Stomach smooth muscle (tissue), 2 donors: ENCODE data around the gene LRRC1.

ENCODE experiments used
- H3K27ac ChIP-seq: one replicate; pipeline ENCODE4 v1.7.0; 2013; ENCODE audit warnings: mild to moderate bottlenecking, low read length, inconsistent platforms
- H3K27me3 ChIP-seq, 2 donors: one replicate each; pipeline ENCODE4 v1.7.0; 2013; ENCODE audit warnings: low read length in 2 of 2; ENCODE audit not compliant: insufficient read depth in 2 of 2, control insufficient read depth in 1 of 2
- H3K36me3 ChIP-seq, 2 donors: one replicate each; pipeline ENCODE4 v1.7.0; 2013; ENCODE audit warnings: low read length in 2 of 2; ENCODE audit not compliant: control insufficient read depth in 2 of 2, insufficient read depth in 2 of 2
- H3K4me1 ChIP-seq: one replicate; pipeline ENCODE4 v1.7.0; 2013; ENCODE audit warnings: low read length; ENCODE audit not compliant: control insufficient read depth, insufficient read depth
- H3K4me3 ChIP-seq, 2 donors: one replicate each; pipeline ENCODE4 v1.7.0; 2013; ENCODE audit warnings: low read length in 2 of 2
- H3K9ac ChIP-seq, 2 donors: one replicate each; pipeline ENCODE4 v1.7.0; 2013; ENCODE audit warnings: low read length in 2 of 2, mild to moderate bottlenecking in 1 of 2
- H3K9me3 ChIP-seq, 2 donors: one replicate each; pipeline ENCODE4 v1.7.0; 2013; ENCODE audit warnings: low read length in 2 of 2; ENCODE audit not compliant: control insufficient read depth in 2 of 2
- donor health status: healthy.
- donor health status: Pancreatic carcinoma.

The LRRC1 gene

GRCh38 chr6:53846250-53846649, 51.4 kb downstream of the LRRC1 start:
- no peak overlapping the region for H3K27ac ChIP-seq
- no peaks in the 10 kb centered on the region for H3K9me3 ChIP-seq
- H3K36me3 ChIP-seq: no peaks in the 10 kb centered on the region
- H3K4me1 ChIP-seq: no peaks in the 10 kb centered on the region
- no peak overlapping the region for H3K9ac ChIP-seq
- no peaks in the 10 kb centered on the region for H3K27me3 ChIP-seq
- H3K4me3 ChIP-seq: no peak overlapping the region

GRCh38 chr6:53847796-53848314, 53.0 kb downstream of the LRRC1 start:
- Histone ChIP-seq H3K36me3 (no peaks in the 10 kb centered on the region), H3K9me3 (no peaks in the 10 kb centered on the region), H3K4me1 (no peaks in the 10 kb centered on the region), H3K9ac (no peak overlapping the region), H3K27ac (no peak overlapping the region), H3K27me3 (no peaks in the 10 kb centered on the region), H3K4me3 (no peak overlapping the region)

DNA sequence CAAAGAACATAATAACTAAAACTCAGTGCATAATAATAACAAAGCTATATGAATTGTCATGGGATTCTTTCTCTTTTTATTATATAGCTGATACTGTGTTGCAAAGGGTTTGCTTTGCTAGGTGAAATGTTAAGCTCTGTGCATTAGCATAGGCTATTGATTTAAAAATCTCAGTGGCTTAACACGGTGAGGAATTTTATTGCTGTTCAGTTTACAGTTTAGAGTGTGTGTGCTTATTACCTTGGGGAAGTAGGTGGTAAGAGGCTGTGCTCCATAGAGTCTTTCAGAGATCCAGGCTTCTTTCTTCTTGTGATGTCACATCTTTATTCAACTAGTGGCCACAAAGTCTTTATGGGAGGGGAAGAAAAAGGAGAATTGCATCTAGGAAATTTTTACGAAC, 55.7 kb downstream of the LRRC1 start:
- H3K27me3 ChIP-seq: no peaks in the 10 kb centered on the region
- no peak overlapping the region for H3K4me3 ChIP-seq
- H3K9me3 ChIP-seq: no peaks in the 10 kb centered on the region
- H3K36me3 ChIP-seq: no peaks in the 10 kb centered on the region
- no peak overlapping the region for H3K9ac ChIP-seq
- no peaks in the 10 kb centered on the region for H3K4me1 ChIP-seq
- H3K27ac ChIP-seq: no peak overlapping the region

GRCh38 chr6:53851561-53851960, 56.8 kb downstream of the LRRC1 start:
- Histone ChIP-seq H3K9ac (no peak overlapping the region), H3K27ac (no peak overlapping the region), H3K27me3 (no peaks in the 10 kb centered on the region), H3K4me3 (no peak overlapping the region), H3K9me3 (no peaks in the 10 kb centered on the region), H3K4me1 (peaks cover 5% of the 10 kb centered on the region), H3K36me3 (no peaks in the 10 kb centered on the region)

GRCh38 chr6:53852805-53853204, 58.0 kb downstream of the LRRC1 start:
- Histone ChIP-seq H3K36me3 (no peaks in the 10 kb centered on the region), H3K27me3 (no peaks in the 10 kb centered on the region), H3K4me3 (no peak overlapping the region), H3K27ac (no peak overlapping the region), H3K9me3 (no peaks in the 10 kb centered on the region), H3K4me1 (peaks cover 7% of the 10 kb centered on the region), H3K9ac (no peak overlapping the region)

DNA sequence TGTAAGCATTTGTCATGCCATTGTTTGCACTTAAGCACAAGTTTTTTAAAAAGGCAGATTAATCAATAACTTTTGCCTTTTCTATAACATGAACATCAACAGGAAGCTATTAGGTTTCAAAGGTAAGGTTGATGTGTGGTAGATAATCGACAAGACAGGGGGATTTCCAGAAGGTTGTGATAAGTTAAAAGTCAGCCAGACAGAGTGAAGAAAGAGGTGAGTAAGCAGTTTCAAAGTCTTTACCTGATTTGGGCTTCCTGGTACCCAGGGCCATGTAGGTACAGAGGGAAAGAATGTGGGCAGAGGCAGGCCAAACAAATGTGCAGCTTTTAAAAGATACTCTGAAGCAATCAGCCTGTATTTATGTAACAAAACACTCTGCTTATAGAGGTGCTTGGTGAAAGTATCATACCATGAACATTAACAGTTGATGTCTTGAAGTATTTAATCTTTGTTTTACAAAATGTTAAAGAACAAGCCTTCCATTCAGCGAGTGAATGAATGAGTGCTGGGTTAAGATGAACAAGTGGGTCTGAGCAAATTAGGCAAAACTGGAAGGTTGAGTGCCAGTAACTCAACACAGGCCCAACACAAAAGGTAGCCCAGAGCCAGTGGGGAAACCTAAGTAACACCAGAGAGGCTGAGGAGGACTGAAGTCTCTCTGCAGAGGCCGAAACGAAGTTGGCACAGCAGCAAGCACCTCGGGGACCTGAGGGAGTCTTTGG, 60.2 kb downstream of the LRRC1 start:
- Histone ChIP-seq H3K4me3 (no peak overlapping the region), H3K36me3 (no peaks in the 10 kb centered on the region), H3K9me3 (no peaks in the 10 kb centered on the region), H3K4me1 (peaks cover 9% of the 10 kb centered on the region), H3K27me3 (no peaks in the 10 kb centered on the region), H3K9ac (no peak overlapping the region), H3K27ac (no peak overlapping the region)

- Histone ChIP-seq H3K9ac (no peak overlapping the region), H3K36me3 (no peaks in the 10 kb centered on the region), H3K9me3 (no peaks in the 10 kb centered on the region), H3K4me1 (peaks cover 9% of the 10 kb centered on the region), H3K27ac (no peak overlapping the region), H3K4me3 (no peak overlapping the region), H3K27me3 (no peaks in the 10 kb centered on the region)
These were observed 61.1 kb downstream of the LRRC1 start for GRCh38 chr6:53855940-53856339.

GRCh38 chr6:53857318-53858094, 62.7 kb downstream of the LRRC1 start:
- H3K27me3 ChIP-seq: no peaks in the 10 kb centered on the region
- no peaks in the 10 kb centered on the region for H3K9me3 ChIP-seq
- H3K27ac ChIP-seq: no peak overlapping the region
- H3K4me1 ChIP-seq: peaks cover 9% of the 10 kb centered on the region
- no peaks in the 10 kb centered on the region for H3K36me3 ChIP-seq
- no peak overlapping the region for H3K9ac ChIP-seq
- H3K4me3 ChIP-seq: no peak overlapping the region

DNA sequence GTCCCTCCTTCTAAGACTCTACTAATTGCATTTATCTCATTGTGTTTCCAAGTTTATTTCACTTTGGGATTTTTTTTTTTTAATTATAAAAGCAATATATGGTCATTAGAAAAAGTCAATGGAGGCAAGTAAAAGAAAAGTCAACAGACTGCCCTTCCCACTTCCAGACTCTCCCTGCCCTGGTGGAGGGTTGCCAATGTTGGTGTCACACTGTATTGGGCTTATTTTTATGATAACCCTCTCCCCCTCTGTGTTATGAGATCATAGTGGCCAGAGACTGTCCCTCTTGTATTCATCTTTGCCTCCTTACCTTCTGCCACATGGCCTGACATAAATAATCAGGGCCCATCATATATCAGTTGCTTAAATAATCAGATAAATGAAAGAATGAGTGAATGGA, 63.4 kb downstream of the LRRC1 start:
- Histone ChIP-seq H3K27me3 (no peaks in the 10 kb centered on the region), H3K9ac (no peak overlapping the region), H3K4me3 (no peak overlapping the region), H3K4me1 (peaks cover 11% of the 10 kb centered on the region), H3K36me3 (no peaks in the 10 kb centered on the region), H3K27ac (no peak overlapping the region), H3K9me3 (no peaks in the 10 kb centered on the region)

GRCh38 chr6:53858913-53859312, 64.1 kb downstream of the LRRC1 start:
- H3K4me3 ChIP-seq: no peak overlapping the region
- no peak overlapping the region for H3K9ac ChIP-seq
- no peaks in the 10 kb centered on the region for H3K36me3 ChIP-seq
- no peak overlapping the region for H3K27ac ChIP-seq
- no peaks in the 10 kb centered on the region for H3K27me3 ChIP-seq
- H3K4me1 ChIP-seq: peaks cover 15% of the 10 kb centered on the region
- no peaks in the 10 kb centered on the region for H3K9me3 ChIP-seq

GRCh38 chr6:53860511-53860910, 65.7 kb downstream of the LRRC1 start:
- Histone ChIP-seq H3K4me1 (peaks cover 15% of the 10 kb centered on the region), H3K27me3 (no peaks in the 10 kb centered on the region), H3K4me3 (no peak overlapping the region), H3K27ac (no peak overlapping the region), H3K9ac (no peak overlapping the region), H3K36me3 (no peaks in the 10 kb centered on the region), H3K9me3 (no peaks in the 10 kb centered on the region)
